Activated CD4-positive, alpha-beta T cell treated with anti-CD3 and anti-CD28 coated beads for 24 hours (primary cell): ENCODE data around the gene PTPN3.
"Not testable (repeated sequence)": the region's sequence is repeated elsewhere in the genome, so short reads cannot be mapped to it uniquely, and the experiment has no call there.

Experiments used
- DNase-seq, 2 donors: peaks; one replicate each; pipeline ENCODE4 v3.0.0-alpha.2; 2020; ENCODE audit warnings: low read depth in 2 of 2

Gene PTPN3

DNA sequence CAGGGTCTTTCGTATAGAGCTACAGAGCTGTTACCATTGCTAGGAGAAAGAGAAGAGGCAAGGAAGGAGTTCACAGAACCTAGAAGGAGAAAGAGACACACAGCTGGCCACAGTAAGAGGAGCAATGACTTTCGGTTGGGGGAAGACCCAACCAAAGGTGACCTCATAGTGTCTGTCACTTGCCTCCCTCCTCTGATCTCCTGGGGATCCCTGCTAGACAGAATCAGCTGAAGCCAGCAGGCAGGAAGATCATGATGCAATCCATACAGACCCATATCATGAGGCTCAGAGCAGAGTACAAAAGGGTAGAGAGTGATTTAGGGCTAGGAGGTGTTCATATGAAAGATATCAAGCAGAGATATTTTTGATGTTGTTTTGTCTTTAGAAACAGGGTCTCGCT, 151.2 kb downstream of the PTPN3 start:
- no peak for DNase-seq

DNA sequence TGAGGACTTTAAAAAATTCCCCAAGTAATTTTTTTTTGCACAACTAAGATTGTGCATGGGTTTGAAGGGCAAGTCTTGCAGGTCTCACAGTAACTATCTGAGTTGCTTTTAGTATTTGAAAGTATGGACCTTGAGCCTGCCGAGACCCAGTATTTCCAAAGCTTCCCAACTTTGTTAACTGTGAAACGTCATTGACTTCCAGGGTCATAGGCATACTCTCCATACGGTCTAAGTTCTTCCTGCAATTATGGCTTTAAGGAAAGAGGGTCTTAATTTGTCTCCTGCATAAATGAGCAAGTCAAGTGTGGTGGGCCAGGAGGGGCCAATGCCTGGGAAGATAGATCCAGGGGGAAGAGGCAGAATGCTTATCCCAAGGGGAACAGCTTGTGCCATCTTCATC, 153.2 kb downstream of the PTPN3 start:
- DNase-seq = no peak

DNA sequence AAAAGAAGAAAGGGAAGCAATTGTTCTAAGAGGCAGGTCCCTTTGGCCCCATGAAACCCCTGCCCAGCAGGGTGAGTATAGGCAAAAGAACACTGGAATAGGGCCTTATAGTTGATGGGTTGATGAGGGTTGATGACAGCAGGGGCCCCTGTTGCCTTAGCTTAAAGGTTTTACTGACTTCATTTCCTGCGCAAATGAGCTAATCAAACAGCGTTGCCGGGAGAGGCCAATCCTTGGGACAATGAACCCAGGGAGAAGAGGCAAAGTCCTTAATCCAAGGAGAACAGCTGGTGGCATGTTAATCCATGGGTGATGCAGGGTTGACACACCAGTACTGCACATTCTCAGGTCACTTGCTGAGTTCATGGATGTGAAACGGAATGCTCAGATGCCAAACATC, 155.2 kb downstream of the PTPN3 start:
- no peak for DNase-seq

DNA sequence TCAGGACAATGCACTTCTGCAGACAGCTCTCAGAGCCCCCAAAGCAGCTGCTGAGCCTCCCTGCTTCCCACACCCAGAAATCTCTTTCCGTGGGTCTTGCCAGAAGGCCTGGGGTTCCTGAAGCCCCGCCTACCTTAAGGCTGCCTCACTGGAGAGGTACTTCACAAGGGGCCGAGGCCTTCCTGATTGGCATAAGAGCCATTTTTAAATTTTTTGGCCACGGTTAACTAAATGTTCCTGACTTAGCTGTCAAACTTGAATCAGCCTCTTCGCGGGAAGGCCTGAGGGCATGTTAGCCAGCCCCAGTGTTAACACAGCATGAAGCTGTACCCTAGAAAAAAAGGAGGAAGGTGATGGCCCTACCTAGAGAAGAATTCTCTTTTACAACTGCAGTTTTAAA, 156.5 kb downstream of the PTPN3 start:
- DNase-seq = no peak

DNA sequence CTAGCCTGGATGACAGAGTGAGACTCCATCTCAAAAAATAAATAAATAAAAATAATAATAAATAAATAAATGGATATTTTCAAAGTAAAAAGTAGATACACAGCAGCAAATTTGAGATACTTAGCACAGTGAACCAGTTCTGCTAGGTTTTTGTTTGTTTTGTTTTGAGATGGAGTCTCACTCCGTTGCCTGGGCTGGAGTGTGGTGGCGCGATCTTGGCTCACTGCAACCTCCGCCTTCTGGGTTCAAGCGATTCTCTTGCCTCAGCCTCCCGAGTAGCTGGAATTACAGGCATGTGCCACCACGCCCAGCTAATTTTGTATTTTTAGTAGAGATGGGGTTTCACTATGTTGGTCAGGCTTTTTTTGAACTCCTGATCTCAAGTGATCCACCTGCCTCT, 157.1 kb downstream of the PTPN3 start:
- not testable (repeated sequence) for DNase-seq

DNA sequence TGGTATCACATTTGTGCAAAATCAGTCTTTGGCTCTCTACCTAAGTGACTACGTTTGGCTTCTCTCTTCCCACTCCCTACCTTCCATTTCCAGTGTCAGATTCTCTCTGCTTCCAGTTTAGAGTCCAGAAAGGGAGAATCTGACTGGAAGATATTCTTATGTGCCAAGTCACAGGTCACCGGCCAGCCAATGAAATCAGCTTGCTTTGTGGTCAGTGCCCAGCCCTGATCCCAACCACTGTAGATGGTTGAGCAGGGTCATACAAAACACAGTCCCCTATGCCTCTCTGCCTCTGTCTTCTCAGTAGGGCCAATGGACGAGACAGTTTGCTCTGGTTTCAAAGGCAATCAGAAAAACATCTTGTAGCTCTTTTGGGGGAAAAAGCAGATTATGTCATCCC, 161.7 kb downstream of the PTPN3 start:
- DNase-seq = no peak

DNA sequence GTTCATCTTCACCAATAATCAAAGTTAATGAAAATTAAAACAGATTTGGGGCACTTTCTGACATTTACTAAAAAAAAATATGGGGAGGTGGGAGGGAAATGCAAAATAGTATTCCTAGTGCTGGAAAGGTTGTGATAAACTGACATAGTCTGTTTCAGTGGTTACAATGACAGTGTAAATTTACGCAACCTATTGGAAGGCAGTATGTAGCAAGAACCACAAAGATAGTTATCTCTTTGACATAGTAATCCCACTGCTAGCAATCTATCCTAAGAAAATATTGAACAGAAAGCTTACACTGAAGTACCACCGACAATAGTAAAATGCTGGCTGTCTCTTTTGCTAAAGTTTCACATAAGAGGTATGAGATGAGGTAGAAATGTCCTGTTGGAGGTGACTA, 162.2 kb downstream of the PTPN3 start:
- no peak for DNase-seq

DNA sequence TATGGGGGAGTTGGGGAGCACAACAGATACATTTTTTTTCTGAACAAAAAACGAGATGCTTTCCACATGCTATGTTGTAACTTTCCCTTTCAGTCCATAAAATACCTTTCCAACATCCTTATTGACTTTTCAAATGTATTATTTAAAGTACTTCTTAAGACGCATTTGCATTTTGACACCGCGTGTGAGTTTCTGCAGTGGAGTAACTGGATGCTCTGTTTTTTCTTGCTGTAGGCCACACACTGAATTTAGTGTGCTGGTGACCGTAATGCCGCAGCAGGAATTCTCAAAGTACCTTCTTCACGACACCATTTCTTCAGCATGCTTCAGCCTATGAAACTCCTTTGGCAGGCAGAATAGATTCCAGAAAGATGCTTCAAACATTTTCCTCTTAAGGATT, 163.0 kb downstream of the PTPN3 start:
- DNase-seq = no peak

DNA sequence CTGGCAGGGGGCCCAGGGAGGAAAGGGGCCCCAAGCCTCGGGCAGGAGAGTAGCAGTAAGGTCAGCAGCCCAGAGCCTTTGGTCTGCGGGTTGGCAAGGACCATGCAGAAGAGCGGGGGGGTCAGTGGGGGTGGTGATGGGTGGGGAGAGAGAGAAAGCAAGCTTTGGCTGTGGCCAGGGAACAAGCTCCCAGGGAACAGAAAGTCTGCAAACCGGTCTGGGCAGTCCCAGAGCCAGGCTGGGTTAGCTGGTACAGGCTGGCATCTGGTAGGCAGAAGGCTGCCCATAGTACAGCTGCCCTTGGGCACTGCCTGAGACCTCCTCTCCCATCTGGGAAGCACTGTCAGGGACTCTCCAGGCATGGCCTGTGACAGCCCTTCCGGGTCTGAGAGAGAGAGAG, 166.8 kb downstream of the PTPN3 start:
- no peak for DNase-seq

DNA sequence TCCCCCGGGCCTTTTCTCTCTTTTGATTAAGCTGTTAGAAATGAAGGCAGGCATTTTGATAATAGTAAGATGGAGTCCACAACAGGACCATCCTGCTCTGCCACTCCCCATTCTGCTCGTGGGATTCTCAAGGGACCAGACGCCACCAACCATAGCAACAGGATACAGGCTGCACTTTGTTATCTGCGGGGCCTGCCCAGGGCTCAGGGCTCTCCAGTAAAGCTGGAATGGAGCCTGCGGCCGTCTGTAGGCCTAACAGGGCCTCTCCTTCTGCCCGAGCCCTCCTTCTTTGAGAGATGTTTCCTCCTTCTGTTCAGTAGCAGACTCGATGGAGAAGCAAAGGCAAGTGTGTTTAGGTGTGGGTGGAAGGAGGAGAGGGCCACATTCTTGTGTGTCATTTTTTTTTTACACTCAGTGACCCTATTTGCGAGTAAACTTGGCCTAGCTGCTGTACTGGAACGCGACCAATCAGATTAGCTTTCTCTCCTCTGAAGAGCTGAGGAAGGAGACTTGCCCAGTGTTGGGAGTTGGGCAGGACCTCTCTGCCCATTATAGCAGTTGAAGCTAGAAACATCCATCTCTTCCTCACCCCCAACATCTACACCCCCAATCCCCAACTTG, 168.4 kb downstream of the PTPN3 start:
- DNase-seq = no peak

DNA sequence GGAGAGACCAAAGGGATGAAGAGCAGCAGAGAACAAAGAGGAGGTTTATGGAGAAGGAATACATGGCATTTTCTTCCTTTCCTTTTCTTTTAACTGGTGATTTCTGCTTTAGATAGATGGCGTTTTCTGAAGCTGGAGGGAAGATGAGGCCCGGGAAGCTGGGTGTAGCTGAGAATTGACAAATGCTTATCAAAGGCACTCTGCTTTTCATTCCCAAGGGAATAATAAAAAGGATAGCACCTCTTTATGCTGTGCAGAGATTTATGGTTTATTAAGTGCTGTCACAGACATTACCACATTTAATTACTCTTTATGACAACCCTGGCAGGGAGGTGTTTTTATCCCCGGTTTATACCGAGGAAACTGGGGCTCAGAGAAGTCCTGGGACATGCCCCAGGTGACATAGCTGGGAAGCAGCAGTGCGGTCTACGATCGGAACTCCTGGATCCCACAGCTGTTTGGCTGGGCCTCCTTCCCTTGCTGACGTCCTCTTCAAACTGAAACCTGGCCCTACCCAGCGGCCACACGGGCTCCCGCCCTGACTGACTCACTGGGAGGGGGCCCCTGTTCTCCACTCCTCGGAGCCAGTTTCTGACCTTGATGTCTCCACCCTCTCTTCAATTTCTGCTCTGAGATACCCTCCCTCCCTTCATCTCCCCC, 169.0 kb downstream of the PTPN3 start:
- no peak for DNase-seq
